A549 treated with RU486 at 1 μM for 4 hours (cell line): Measurements from ENCODE around the gene YRDC. TPM values are rescaled to one million over a fixed set of nuclear protein-coding genes. Genes with fewer than 3 reads are reported as not detected.

Experiments
- total RNA-seq: library from RNA; stranded (reverse); fragments of 200-300 nt; extraction: Qiagen RNA extraction; gene quantifications from 5 replicates; pipeline ENCODE4 v1.2.3, GENCODE V29; 2022; ENCODE audit warnings: low read depth

Gene YRDC, protein sequence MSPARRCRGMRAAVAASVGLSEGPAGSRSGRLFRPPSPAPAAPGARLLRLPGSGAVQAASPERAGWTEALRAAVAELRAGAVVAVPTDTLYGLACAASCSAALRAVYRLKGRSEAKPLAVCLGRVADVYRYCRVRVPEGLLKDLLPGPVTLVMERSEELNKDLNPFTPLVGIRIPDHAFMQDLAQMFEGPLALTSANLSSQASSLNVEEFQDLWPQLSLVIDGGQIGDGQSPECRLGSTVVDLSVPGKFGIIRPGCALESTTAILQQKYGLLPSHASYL
- total RNA-seq = 11.9 to 22.3 TPM (median 20.5 TPM) in 5 replicates

DNA sequence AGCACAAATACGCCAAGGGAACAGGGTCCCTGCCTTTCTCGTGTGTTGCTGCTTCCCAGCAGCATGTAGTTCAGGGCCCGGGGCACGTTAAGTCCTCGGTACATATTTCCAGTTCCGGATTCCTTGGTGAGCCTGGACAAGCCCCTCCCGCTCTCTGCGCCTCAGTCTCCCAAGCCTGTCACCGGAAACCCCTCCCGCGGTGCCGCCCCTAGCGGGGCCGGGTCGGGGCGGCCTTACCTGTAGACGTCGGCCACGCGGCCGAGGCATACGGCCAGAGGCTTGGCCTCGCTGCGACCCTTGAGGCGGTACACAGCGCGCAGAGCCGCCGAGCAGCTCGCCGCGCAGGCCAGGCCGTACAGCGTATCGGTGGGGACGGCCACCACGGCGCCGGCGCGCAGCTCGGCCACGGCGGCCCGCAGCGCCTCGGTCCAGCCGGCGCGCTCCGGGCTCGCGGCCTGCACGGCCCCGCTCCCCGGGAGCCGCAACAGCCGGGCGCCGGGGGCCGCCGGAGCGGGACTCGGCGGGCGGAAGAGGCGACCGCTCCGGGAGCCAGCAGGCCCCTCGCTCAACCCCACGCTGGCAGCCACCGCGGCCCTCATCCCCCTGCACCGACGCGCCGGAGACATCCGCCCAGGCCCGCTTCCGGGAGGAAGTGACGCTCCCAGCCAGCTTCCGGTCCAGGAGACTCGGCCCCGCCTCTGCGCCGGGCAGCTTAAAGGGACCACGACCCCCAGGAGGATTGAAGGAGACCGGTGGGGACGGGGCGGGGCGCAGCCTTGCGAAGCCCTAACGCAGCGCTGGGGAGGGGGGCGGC is at the start of gene YRDC, which contains the start of gene C1orf122:
YRDC (minus strand) TSS at position 654 of the 814 bp plus-strand sequence; CDS start at position 626, 28 bp downstream.
C1orf122 (plus strand) TSS at position 236 of the 814 bp plus-strand sequence. CDS start 615 bp downstream, outside the sequence.

DNA sequence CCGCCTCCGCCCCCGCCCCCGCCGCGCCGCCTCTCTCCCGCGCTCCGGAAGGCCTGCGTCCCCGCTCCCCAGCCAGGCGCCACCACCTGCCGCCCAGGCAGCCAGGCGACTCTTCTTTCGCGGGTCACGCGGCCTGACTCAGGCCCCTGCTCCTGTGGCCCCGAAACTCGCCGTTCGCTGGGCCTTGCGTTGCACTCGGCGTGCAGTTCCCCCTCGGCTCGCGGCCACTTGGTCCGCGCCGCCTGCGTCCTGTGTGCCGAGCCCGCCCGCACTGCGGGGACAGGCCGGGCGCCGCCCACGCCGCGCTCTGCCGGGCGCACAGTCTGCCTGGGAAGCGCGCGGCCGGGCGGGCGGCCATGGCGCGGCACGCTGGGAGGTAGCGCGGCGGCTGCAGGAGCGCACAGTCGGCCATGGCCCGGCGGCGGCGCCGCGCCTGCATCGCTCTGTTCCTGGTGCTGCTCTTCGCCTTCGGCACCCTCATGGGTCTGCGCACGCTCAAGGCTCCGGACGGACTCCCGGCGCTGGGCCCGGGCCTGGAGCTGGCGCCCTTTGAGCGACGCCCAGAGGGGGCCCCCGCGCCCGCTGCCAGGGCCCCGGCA is 14.1 kb downstream of the YRDC start, which contains the start of gene MANEAL:
MANEAL (plus strand) TSS at position 75 of the 599 bp plus-strand sequence; CDS start at position 411, 336 bp downstream.

DNA sequence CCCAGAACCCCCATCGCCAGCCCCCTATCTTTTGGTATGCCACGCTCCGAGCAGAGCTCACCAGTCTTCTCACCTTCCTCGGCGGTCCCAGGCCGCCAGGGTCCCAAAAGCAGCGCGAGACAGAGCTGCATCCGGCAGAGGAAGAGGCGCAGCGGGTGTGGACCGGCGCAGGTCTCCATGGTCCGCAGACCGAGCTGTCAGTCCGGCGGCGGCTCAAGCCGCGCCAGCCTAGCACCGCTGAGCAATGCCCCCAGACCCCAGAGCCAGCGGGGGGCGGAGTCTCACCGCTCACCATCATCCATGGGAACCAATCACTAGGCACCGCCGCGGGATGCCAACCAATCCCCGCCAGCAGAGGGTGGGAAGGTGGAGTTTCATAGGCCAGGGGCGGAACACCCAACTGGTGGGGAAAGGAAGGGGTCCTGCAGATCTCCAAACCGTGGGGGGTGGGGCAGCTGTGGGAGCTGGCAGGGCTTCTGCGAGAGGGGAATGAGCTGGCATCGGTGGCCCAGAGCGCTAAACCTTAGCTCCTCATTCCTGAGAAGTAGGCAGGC is 43.0 kb downstream of the YRDC start, which contains the start of gene EPHA10:
EPHA10 (minus strand) TSS at position 233 of the 554 bp plus-strand sequence; CDS start at position 179, 54 bp downstream.

Other genes with a start within 250 kb of the YRDC start
- gene GNL2, start 212.3 kb downstream of the YRDC start, total RNA-seq = 54.1 to 70.9 TPM (median 61.7 TPM) in 5 replicates
- gene RSPO1, start 173.3 kb downstream of the YRDC start, total RNA-seq = 0.03 to 0.15 TPM (median 0.09 TPM) in 4 of 5 replicates, not detected in the other
- gene CDCA8, start 115.7 kb downstream of the YRDC start, total RNA-seq = 46.5 to 51.6 TPM (median 50.2 TPM) in 5 replicates
- gene EPHA10, start 43.1 kb downstream of the YRDC start, total RNA-seq = 0.44 to 1.2 TPM (median 0.97 TPM) in 5 replicates
- 20.5 to 27.2 TPM (median 25.5 TPM) in 5 replicates for gene MANEAL, start 14.4 kb downstream of the YRDC start, total RNA-seq
- 35.3 to 61.8 TPM (median 57.2 TPM) in 5 replicates for gene C1orf122, start 418 bp downstream of the YRDC start, total RNA-seq
- 3.9 to 5.1 TPM (median 4.2 TPM) in 5 replicates for gene MTF1, start 51.4 kb upstream of the YRDC start, total RNA-seq
- 4.3 to 5.0 TPM (median 4.6 TPM) in 5 replicates for gene INPP5B, start 138.8 kb upstream of the YRDC start, total RNA-seq
- 52.9 to 107 TPM (median 55.3 TPM) in 5 replicates for gene SF3A3, start 181.8 kb upstream of the YRDC start, total RNA-seq
- 7.1 to 9.2 TPM (median 8.9 TPM) in 5 replicates for gene FHL3, start 197.3 kb upstream of the YRDC start, total RNA-seq
- 38.8 to 70.4 TPM (median 48.0 TPM) in 5 replicates for gene UTP11, start 204.5 kb upstream of the YRDC start, total RNA-seq
- 0.11 TPM in 1 of 5 replicates, not detected in the others for gene POU3F1, start 238.6 kb upstream of the YRDC start, total RNA-seq